ENCODE data around the gene CALM1.

CALM1 gene

GRCh38 chr14:90400904-90401561, 4.2 kb downstream of the CALM1 start:
- TF ChIP-seq CTCF (IDR thresholded peaks at IDR 0.05; ENCODE audit: insufficient read depth, low read length, poor library complexity, severe bottlenecking) = no peak
- TF ChIP-seq EZH2phosphoT487 (conservative IDR thresholded peaks at IDR 0.05; ENCODE audit: low read length) = no peak
- no peaks in the 10 kb centered on the region for H3K9me3 ChIP-seq (ENCODE audit: insufficient read depth, low read length)
- no peak overlapping the region for H3K4me2 ChIP-seq (ENCODE audit: low read depth, low read length, poor library complexity, severe bottlenecking)
- no peaks in the 10 kb centered on the region for H3K9me2 ChIP-seq (replicated peaks; ENCODE audit: insufficient read depth, low read length)
- H4K20me1 ChIP-seq (ENCODE audit: low read depth, low read length) = peaks cover 22% of the 10 kb centered on the region
- H3F3A ChIP-seq (ENCODE audit: insufficient read depth) = peaks cover 20% of the 10 kb centered on the region
- no peak overlapping the region for H3K4me3 ChIP-seq (ENCODE audit: insufficient read depth, low read length, poor library complexity, severe bottlenecking)
- H2AFZ ChIP-seq (ENCODE audit: low read depth, low read length, severe bottlenecking) = no peak overlapping the region
- H3K36me3 ChIP-seq (ENCODE audit: low read length) = peaks cover 54% of the 10 kb centered on the region
- H3K9ac ChIP-seq (ENCODE audit: low read length) = no peak overlapping the region
- H3K79me2 ChIP-seq (ENCODE audit: insufficient read depth, low read length) = peaks cover 30% of the 10 kb centered on the region
- H3K27ac ChIP-seq (ENCODE audit: low read depth, low read length) = no peak overlapping the region
- H3K27me3 ChIP-seq (ENCODE audit: low read length) = no peaks in the 10 kb centered on the region

DNA sequence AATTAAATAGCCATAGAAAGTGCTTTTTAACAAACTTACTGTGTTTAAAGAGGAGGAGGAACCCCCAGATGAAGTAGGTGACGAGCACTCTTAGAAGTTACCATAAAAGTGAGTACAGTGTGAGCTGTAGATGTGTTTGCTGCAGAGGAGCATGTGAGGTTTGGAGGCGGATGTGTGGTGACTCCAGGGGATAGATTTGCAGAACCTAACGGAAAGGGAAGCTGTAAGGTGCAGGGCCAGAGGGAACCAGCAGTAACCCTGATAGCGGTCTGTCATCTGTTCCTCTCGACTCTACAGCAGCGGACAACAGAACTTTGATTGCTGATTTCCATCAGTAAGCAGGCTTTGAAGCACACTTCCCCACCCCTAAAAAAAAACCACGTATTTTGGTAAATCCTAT, 5.2 kb downstream of the CALM1 start:
- H3K27ac ChIP-seq (ENCODE audit: low read depth, low read length) = no peak overlapping the region
- TF ChIP-seq CTCF (IDR thresholded peaks at IDR 0.05; ENCODE audit: insufficient read depth, low read length, poor library complexity, severe bottlenecking) = no peak
- TF ChIP-seq EZH2phosphoT487 (conservative IDR thresholded peaks at IDR 0.05; ENCODE audit: low read length) = no peak
- H3K9ac ChIP-seq (ENCODE audit: low read length) = no peak overlapping the region
- H2AFZ ChIP-seq (ENCODE audit: low read depth, low read length, severe bottlenecking) = no peak overlapping the region
- H3F3A ChIP-seq (ENCODE audit: insufficient read depth) = peaks cover 16% of the 10 kb centered on the region
- H3K9me3 ChIP-seq (ENCODE audit: insufficient read depth, low read length) = no peaks in the 10 kb centered on the region
- no peaks in the 10 kb centered on the region for H3K27me3 ChIP-seq (ENCODE audit: low read length)
- H4K20me1 ChIP-seq (ENCODE audit: low read depth, low read length) = peaks cover 22% of the 10 kb centered on the region
- no peaks in the 10 kb centered on the region for H3K9me2 ChIP-seq (replicated peaks; ENCODE audit: insufficient read depth, low read length)
- peaks cover 30% of the 10 kb centered on the region for H3K79me2 ChIP-seq (ENCODE audit: insufficient read depth, low read length)
- no peak overlapping the region for H3K4me2 ChIP-seq (ENCODE audit: low read depth, low read length, poor library complexity, severe bottlenecking)
- no peak overlapping the region for H3K4me3 ChIP-seq (ENCODE audit: insufficient read depth, low read length, poor library complexity, severe bottlenecking)
- H3K36me3 ChIP-seq (ENCODE audit: low read length) = peaks cover 54% of the 10 kb centered on the region

- H4K20me1 ChIP-seq (ENCODE audit: low read depth, low read length) = peaks cover 22% of the 10 kb centered on the region
- no peaks in the 10 kb centered on the region for H3K9me3 ChIP-seq (ENCODE audit: insufficient read depth, low read length)
- H3K27ac ChIP-seq (ENCODE audit: low read depth, low read length) = no peak overlapping the region
- no peaks in the 10 kb centered on the region for H3K27me3 ChIP-seq (ENCODE audit: low read length)
- peaks cover 54% of the 10 kb centered on the region for H3K36me3 ChIP-seq (ENCODE audit: low read length)
- H3K9me2 ChIP-seq (replicated peaks; ENCODE audit: insufficient read depth, low read length) = no peaks in the 10 kb centered on the region
- peaks cover 22% of the 10 kb centered on the region for H3F3A ChIP-seq (ENCODE audit: insufficient read depth)
- no peak overlapping the region for H3K9ac ChIP-seq (ENCODE audit: low read length)
- peaks cover 30% of the 10 kb centered on the region for H3K79me2 ChIP-seq (ENCODE audit: insufficient read depth, low read length)
- TF ChIP-seq CTCF (IDR thresholded peaks at IDR 0.05; ENCODE audit: insufficient read depth, low read length, poor library complexity, severe bottlenecking) (no peak), EZH2phosphoT487 (conservative IDR thresholded peaks at IDR 0.05; ENCODE audit: low read length) (no peak)
- H2AFZ ChIP-seq (ENCODE audit: low read depth, low read length, severe bottlenecking) = no peak overlapping the region
- no peak overlapping the region for H3K4me3 ChIP-seq (ENCODE audit: insufficient read depth, low read length, poor library complexity, severe bottlenecking)
- no peak overlapping the region for H3K4me2 ChIP-seq (ENCODE audit: low read depth, low read length, poor library complexity, severe bottlenecking)
These were observed 6.2 kb downstream of the CALM1 start for GRCh38 chr14:90403065-90403464.
